GM18517 (cell line): Measurements from ENCODE around the gene SLC43A2.
"Not testable (repeated sequence)": the region's sequence is repeated elsewhere in the genome, so short reads cannot be mapped to it uniquely, and the experiment has no call there.

ENCODE experiments used
- ATAC-seq: cut with Tn5 transposase; IDR thresholded peaks from one replicate; pipeline ENCODE4 v1.9.1; 2021; ENCODE audit warnings: mild to moderate bottlenecking, moderate library complexity; ENCODE audit not compliant: unreplicated experiment

SLC43A2 gene

DNA sequence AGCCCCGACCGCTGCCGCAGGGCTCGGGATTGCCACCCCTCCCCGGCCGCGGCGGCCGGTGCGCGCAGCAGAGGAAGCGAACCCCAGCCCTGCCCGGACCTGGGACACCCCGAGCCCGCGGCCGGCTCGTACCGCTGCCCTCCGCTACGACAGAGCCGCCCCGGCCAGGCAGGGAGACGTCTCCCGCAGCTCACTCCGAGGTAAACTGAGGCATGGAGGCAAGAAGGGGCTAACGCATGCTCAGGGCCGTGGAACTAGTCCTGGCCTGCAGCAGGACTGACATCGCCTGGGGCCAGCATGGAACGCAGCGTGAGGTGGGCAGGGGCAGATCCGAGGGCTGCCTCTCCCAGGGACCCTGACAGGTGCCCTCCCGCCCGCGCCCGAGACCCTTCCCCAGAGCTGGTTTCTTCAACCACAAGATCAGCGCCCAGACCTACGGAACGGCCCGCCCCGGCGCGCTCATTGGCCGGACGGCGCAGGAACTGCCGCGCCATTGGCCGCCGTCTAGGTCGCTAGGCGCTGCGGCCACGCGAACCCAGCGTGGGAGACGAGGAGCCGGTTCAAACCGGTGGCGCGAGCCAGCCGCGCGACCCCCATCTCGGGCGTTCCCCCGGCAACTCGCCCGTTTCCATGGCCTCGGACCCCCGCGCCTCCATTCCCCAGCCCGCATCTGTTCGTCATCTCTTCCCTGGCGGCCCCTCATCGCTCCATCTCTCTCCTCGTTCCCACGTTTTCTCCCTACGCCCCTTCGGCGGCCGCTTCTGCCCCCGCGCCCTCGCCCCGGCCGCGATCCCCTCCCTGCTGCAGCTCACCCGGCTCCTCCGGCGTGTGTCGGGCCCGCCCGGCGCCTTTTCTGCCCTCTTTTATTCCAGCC, at the start of gene SLC43A2:
TSS of gene SLC43A2 (minus strand) at position 853 of the 874 bp plus-strand sequence. CDS start 960 bp downstream, outside the sequence.
- ATAC-seq: peak; percentile 36

- ATAC-seq: no peak
These were observed 47.8 kb upstream of the SLC43A2 start for GRCh38 chr17:1676401-1676800.

- no peak for ATAC-seq
These were observed 44.6 kb upstream of the SLC43A2 start for GRCh38 chr17:1673041-1673785.

DNA sequence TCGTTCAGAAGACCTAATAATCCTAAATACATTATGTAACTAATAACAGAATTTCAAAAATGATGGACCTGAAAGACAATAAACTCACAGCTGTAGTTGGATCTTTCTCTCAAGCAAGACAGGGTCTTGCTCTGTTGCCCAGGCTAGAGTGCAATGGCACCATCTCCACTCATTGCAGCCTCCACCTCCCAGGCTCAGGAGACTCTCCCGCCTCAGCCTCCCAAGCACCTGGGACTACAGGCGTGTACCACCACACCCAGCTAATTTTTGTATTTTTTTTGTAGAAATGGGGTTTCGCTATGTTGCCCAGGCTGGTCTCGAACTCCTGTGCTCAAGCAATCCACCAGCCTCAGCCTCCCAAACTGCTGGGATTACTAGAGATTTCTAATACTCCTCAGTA, 35.3 kb upstream of the SLC43A2 start:
- ATAC-seq: not testable (repeated sequence)

DNA sequence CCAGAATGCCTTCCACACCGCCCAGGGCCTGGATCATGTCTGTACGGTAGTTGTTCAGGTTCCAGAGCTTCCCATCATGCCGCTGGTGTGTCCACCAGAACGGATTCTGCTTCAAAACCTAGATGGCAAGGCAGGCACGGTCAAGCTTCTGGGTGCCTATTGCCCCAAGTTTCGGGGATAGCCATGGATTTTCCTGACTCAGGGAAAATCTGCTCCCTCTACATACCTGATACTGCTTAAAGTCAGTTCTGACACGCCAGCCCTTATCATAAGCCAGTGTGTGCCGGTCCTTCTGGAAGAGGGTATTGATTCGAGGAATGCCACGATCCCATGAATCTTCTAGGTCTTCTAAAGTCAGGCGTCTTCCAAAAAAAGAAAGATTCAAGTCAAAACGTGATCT, 32.4 kb upstream of the SLC43A2 start:
- ATAC-seq: no peak

DNA sequence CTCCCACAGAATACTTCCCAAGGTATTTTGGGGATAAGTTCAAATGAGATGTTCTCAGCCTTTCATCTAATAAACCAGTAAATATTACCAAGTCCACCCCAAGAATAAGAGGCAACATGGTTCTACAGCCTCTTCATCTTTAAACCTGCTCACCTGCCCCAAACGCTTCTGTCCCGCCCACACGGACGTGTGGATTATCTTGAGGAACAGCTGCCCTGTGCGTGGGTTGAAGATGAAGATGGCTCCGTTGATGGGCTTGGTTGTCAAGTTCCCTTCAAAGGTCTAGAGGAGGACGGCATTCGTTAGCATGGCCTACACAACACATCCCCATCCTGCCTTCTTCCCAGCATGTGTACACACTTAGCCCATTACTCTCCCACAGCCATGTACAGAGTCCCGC, 29.5 kb upstream of the SLC43A2 start:
- no peak for ATAC-seq

- ATAC-seq: no peak
These were observed 25.1 kb upstream of the SLC43A2 start for GRCh38 chr17:1653735-1654134.

GRCh38 chr17:1652794-1653193, 24.2 kb upstream of the SLC43A2 start:
- ATAC-seq: not testable (repeated sequence)

DNA sequence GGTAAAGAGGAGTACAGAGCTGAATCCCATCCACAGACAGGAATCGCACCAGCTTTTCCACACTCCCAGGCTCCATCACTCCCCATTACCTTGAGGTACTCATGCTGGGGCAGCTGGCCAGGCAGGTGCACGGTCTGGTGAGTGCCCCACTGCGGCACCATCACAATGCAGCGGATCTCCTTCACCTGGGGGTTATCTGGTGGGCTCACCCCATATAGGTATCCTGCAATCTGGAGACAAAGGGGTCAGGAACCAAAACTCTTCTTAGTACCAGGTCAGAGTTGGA, 22.9 kb upstream of the SLC43A2 start:
- no peak for ATAC-seq

GRCh38 chr17:1650731-1651558, 22.3 kb upstream of the SLC43A2 start:
- no peak for ATAC-seq

DNA sequence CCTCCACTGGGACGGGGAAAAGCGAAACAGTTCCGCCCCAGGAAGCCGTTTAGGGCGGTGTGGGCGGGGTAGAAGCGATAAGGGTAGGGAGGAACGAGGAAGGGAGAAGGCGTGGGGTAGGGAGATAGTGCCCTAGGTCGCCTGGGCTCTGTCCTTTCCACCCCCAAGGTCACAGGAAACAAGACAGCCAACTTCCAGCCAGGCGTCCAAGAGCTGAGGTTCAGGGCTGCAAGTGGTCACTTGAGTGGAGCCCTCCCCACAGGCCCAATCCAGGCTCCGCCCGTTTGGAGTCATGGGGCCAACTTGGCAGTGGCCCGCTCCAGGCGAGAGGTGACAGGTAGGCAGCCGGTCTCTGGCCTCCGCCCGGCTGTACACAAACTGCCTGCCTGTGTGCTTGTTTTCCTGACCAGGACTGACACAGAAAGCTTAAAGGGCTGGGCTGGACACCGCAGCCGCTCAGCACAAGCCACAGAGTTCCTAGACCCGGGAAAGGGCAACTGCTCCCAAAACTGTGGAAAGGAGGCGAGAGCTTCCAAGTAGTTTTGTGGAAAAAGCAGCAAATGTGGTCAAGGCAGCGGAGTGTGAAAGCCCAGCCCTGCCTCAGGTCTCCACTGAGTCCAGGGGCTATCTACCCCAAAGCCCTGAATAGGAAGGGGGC, 21.3 kb upstream of the SLC43A2 start, which contains the start of gene RILP:
TSS of gene RILP (minus strand) at position 23 of the 658 bp plus-strand sequence. CDS start 62 bp downstream, outside the sequence.
- ATAC-seq: no peak

- peak; percentile 50 for ATAC-seq
These were observed 20.6 kb upstream of the SLC43A2 start for GRCh38 chr17:1648963-1649843.

DNA sequence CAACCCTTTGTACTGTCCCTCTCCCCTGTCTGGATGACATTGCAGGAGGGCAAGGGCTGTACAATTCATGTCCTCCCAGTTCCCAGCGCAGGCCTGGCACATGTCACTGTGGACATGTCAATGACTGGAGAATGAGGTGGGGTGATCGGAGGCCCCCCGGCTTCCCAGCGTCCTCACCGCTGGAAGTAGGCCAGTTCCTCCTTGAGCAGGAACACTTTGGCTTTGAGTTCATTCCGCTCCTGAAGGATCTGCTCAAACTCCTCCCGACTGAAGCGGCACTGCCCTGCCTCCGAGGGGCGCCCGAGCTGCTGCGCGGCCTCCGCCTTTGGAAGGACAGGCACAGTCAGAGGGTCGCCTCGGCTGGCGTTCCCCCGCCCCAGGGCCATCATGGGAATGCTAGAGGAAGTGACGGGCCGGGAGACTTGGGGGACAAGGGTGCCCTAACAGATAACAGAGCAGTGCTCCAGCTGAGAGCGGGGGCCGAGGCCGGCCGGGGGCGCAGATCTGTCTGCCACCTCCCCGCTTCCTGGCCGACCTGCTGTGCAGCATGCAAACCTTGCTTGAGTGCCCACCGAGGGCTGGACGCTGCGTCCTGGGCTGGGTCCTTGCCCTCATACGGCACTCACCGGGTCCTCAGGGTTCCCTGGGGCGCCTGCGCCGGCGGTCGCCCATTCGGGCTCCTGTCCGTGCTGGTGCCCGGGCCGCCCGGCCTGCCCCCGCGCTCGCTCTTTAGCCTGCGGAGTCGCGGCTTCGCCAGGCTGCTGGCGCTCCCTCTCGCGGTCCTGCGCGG, 19.7 kb upstream of the SLC43A2 start:
- ATAC-seq: peak; percentile 36

DNA sequence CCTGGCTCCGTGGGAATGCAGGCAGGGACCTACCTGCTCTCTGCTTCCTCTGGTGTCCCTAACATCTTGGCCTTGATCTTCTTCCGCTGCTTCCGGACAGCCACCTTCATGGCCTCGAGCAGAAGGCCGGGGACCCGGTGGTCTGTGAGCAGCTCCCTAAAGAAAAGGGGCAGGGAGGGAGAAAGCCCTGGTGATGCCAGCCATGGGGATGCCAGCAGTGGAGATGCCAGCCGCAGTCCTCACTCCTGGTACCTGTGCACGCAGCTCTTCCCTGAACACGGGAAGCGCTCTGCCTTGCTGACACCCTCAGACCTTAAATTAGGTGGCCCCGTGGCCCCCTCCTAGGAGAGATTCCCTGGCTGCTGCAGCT, 19.2 kb upstream of the SLC43A2 start:
- no peak for ATAC-seq

- ATAC-seq: no peak
These were observed 17.7 kb upstream of the SLC43A2 start for GRCh38 chr17:1646199-1646875.

DNA sequence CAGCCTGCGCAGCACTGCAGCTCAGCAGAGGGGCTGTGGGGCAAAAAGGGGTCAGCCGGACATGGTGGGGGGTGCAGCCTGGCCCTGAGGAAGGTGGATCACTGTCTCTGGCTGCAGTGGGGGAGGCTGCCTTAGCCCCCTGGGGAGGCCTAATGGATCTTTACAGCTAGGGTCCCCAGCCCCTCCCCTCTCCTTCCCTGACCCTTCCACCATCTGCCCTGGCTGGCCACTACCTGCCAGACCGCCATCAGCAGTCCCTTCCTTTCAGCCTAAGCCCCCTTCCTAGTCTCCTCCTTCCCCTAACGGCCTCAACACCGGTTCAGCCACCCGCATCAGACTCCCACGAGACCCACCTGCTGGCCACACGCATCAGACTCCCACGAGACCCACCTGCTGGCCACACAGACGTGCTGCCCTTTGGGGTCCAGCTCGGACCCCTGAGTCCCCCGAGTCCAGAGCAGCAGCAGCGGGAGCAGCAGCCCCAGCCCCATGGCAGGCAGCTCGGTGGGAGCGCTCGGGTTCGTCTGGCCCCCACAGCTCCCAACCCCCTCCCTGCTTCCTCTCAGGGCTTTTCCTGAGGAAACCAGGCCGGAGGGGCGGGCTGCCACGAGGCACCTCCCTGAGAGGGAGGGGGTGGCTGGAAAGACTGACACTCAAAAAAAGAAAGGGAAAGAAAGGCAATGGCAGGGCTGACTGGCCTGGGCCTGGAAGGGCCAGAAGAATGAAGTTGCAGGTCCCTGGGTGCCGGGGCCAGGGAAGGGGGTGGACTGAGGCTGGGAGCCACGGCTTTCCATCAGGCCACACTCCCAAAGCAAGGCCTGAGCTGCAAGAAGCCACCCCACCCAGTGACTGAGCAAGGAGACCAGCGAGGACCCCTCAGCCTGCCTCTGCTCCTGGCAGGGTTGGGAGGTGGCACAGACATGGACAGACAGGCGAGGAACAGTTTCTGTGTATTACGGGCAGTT, 16.9 kb upstream of the SLC43A2 start, which contains the start of gene SCARF1:
TSS of gene SCARF1 (minus strand) at position 526 of the 965 bp plus-strand sequence. CDS start at position 491, 35 bp downstream.
- ATAC-seq: no peak
